Stimulated activated CD4-positive, alpha-beta T cell treated with anti-CD3 and anti-CD28 coated beads, TNF-alpha, amount 100 ng/mL, for 48 hours (primary cell): ENCODE results near the gene REG4.

Experiments
- DNase-seq, 3 donors: peaks; one replicate each; pipeline ENCODE4 v3.0.0-alpha.2; 2020; ENCODE audit warnings: low read depth in 3 of 3

Gene REG4

GRCh38 chr1:119779869-119780356 is 31.3 kb downstream of the REG4 start:
- DNase-seq, result no peak

GRCh38 chr1:119778886-119779560 is 32.2 kb downstream of the REG4 start:
- no peak for DNase-seq

GRCh38 chr1:119778359-119778758 is 32.9 kb downstream of the REG4 start:
- DNase-seq, result no peak

GRCh38 chr1:119774746-119775490 is 36.3 kb downstream of the REG4 start:
- DNase-seq, result no peak

- DNase-seq, result no peak
Observed at GRCh38 chr1:119773711-119774241, 37.5 kb downstream of the REG4 start.

GRCh38 chr1:119772298-119772697 is 39.0 kb downstream of the REG4 start:
- no peak for DNase-seq

- no peak for DNase-seq
Observed at GRCh38 chr1:119771770-119772169, 39.5 kb downstream of the REG4 start.

GRCh38 chr1:119771016-119771415 is 40.2 kb downstream of the REG4 start:
- DNase-seq, result no peak

- no peak for DNase-seq
Observed at GRCh38 chr1:119768778-119769177, 42.5 kb downstream of the REG4 start, which contains the start of gene HMGCS2. Gene HMGCS2, minus strand, starts transcription at chr1:119768905. Its CDS starts 61 bp downstream, at chr1:119768844.

- no peak for DNase-seq
Observed at GRCh38 chr1:119767486-119767885, 43.8 kb downstream of the REG4 start.

GRCh38 chr1:119766374-119766794 is 44.9 kb downstream of the REG4 start:
- DNase-seq, result no peak

- no peak for DNase-seq
Observed at GRCh38 chr1:119764220-119764619, 47.0 kb downstream of the REG4 start.

- no peak for DNase-seq
Observed at GRCh38 chr1:119762953-119763352, 48.3 kb downstream of the REG4 start.

GRCh38 chr1:119762409-119762808 is 48.9 kb downstream of the REG4 start:
- DNase-seq, result no peak

- DNase-seq, result no peak
Observed at GRCh38 chr1:119758584-119758983, 52.7 kb downstream of the REG4 start.

- no peak for DNase-seq
Observed at GRCh38 chr1:119752592-119752991, 58.7 kb downstream of the REG4 start.

- DNase-seq, result no peak
Observed at GRCh38 chr1:119748040-119748439, 63.2 kb downstream of the REG4 start.

GRCh38 chr1:119747451-119747850 is 63.8 kb downstream of the REG4 start:
- no peak for DNase-seq

GRCh38 chr1:119745034-119745433 is 66.2 kb downstream of the REG4 start:
- DNase-seq, result no peak

- no peak for DNase-seq
Observed at GRCh38 chr1:119744598-119744942, 66.7 kb downstream of the REG4 start.
